HG03378 (cell line): ENCODE measurements around the gene ZNF365.
"Not testable (repeated sequence)": the region's sequence is repeated elsewhere in the genome, so short reads cannot be mapped to it uniquely, and the experiment has no call there.

Source experiments
- ATAC-seq: cut with Tn5 transposase; IDR thresholded peaks from one replicate; pipeline ENCODE4 v1.9.1; 2021; ENCODE audit warnings: mild to moderate bottlenecking, moderate library complexity; ENCODE audit not compliant: unreplicated experiment

The ZNF365 gene

DNA sequence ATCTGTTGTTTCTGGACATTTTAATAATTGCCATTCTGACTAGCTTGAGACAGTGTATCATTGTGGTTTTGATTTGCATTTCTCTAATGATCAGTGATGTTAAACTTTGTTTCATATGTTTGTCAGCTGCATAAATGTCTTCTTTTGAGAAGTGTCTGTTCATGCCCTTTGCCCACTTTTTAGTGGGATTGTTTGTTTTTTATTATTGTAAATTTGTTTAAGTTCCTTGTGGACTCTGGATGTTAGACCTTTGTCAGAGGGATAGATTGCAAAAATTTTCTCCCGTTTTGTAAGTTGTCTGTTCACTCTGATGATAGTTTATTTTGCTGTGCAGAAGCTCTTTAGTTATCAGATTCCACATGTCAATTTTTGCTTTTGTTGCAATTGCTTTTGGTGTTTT lies 36.8 kb downstream of the ZNF365 start:
- ATAC-seq = not testable (repeated sequence)

- no peak for ATAC-seq
Measured at GRCh38 chr10:62413048-62413447, 38.9 kb downstream of the ZNF365 start.

GRCh38 chr10:62413652-62414051 lies 39.5 kb downstream of the ZNF365 start:
- no peak for ATAC-seq

GRCh38 chr10:62414359-62414758 lies 40.2 kb downstream of the ZNF365 start:
- no peak for ATAC-seq

GRCh38 chr10:62422068-62422590 lies 48.0 kb downstream of the ZNF365 start:
- no peak for ATAC-seq

DNA sequence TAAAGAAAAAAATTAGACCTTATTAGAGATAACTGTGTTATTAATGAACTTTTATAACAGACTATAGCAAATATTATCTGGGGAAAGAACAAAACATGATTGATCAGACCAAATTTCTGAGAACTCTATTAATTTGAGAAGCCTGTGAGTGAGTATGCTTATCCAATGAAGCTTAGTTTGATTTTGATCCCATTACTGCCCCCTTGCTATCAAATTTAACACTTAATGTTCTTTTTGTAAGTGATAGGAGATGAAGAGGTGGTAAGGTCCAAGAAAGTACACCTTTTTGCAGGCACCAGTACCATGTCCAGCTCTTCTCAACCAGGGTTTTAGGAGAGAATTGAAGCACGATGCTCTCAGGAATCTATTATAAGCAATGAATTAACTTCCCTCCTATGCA lies 49.9 kb downstream of the ZNF365 start:
- ATAC-seq = no peak

GRCh38 chr10:62426086-62426485 lies 51.9 kb downstream of the ZNF365 start:
- ATAC-seq = no peak

GRCh38 chr10:62426600-62426999 lies 52.4 kb downstream of the ZNF365 start:
- no peak for ATAC-seq

DNA sequence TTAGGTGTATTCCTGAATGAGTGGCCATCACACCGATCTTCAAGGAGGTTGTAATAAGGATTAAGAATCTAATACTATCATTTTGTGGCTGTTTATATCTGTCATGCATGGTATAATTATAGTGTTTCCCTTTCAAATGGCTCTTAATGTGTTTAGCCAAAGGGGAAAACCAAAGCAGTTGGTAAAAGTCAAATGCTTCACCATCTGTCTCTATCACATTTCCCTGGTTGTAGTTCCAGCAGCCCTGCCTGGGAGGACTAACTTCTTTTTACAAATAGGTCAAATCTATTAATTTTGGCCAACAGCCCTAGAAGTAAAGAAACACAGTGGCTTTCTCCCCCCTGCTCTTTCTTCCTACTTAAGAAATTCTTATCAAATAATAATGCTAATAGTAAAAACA lies 56.7 kb downstream of the ZNF365 start:
- no peak for ATAC-seq

- ATAC-seq = peak; percentile 94
Measured at GRCh38 chr10:62433181-62433692, 59.1 kb downstream of the ZNF365 start.

GRCh38 chr10:62433901-62434300 lies 59.7 kb downstream of the ZNF365 start:
- no peak for ATAC-seq

DNA sequence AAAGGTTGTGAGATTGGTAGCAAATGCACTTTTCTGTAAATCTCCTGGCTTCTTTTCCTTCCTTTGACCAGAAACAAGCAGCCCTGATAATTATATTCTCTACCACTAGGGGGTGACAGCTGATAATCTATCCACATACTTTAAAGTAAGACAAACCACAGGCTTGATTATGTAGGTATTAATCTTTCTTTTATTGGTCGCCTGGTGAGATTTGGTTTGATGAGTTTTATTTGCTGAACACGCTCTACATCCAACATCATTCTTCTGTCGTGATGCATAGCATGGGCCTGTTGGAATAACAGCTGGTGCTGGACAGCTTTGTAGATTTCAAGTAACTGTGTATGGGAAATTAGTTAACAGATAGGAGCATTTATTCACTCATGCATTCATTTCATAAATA lies 63.5 kb downstream of the ZNF365 start:
- ATAC-seq = peak; percentile 47

GRCh38 chr10:62442006-62442405 lies 67.8 kb downstream of the ZNF365 start:
- ATAC-seq = no peak

DNA sequence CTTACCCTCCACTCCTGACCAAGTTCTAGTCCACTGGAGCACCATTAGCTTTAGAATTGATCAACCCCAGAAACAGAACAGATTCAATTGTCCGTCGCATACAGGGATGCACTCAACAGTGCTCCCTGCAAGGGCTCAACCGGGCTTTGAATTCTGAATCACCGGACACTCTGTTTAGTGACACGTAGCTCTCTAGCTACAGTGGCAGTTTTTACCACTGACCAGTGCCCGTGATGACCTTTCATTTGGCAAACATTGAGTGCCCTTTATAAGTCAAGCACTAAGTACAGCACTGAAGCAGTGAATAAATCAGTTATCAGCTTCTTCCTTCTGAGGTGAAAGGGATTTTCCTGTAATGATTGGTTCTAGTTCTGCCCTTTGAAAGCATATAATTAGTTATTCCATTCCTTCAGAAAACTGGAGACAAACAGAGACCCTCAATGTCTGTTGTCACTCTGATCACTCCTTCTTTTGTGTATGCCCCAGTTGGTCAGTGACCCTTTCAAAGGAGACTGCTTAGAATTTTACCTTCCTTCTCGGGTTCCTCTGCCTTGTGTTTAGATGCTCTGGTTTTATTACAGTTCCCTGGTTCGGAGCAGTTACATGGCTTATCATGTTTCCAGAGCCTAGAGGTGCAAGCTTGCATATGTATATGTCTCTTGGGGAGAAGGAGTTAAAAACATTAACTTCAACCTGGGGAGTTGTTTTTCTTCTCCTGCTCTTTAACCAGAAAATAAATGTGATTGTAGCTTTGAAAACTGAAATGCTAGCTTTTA lies 68.9 kb downstream of the ZNF365 start:
- no peak for ATAC-seq

- no peak for ATAC-seq
Measured at GRCh38 chr10:62443866-62444265, 69.7 kb downstream of the ZNF365 start.

GRCh38 chr10:62446627-62447026 lies 72.5 kb downstream of the ZNF365 start:
- no peak for ATAC-seq

DNA sequence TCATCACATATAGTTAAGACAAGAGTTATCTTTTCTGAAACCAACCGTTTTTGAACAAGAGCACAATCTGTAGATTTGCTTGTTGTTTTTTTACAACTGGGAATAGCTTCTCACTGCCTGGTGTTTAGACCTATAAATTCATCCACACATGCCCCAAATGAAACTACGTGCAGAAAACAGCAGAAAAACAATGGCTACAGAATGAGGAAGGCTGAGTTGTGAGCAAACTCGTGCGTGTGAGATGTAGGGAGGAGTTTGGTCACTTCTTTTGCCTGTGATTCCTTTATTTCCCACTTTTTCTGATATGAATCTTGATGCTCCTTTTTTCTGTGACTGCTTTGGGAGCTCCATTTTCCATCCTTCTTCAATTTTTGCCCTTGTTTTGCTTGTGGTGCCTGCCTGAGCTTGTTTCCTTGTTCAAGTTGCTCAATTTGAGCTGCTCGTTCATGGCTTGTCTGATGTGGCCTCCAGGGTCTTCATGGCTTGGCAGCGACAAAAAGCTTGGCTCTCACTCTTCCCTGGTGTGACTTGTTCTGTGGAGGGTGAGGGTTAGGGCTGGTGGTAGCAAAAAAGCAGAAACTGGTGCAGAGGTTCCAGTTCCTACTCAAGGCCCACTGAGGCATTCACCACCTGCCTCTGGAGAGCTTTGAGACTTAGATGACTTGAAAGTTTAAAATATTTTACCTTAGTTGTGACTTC lies 76.9 kb downstream of the ZNF365 start:
- ATAC-seq = no peak

DNA sequence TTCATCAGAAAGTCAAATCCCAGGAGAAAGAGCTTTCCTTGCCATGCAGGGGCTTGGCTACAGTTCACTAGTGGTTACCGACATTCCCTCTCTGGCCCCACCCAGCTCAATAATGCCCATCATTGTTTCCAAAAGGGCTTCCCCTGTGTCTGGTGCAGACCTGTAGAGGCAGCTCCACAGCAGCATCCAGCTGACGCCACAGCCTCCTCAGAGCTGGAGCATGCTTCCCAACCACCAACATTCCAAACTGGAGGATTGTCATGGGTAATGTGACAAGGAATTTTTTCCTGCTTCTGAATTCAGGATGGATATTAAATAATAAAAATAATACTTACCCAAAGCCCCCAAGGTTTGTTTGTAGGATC lies 77.4 kb downstream of the ZNF365 start:
- no peak for ATAC-seq
